ENCODE data around the gene UGCG.
"Not testable (repeated sequence)": the region's sequence is repeated elsewhere in the genome, so short reads cannot be mapped to it uniquely, and the experiment has no call there.

Gene UGCG

DNA sequence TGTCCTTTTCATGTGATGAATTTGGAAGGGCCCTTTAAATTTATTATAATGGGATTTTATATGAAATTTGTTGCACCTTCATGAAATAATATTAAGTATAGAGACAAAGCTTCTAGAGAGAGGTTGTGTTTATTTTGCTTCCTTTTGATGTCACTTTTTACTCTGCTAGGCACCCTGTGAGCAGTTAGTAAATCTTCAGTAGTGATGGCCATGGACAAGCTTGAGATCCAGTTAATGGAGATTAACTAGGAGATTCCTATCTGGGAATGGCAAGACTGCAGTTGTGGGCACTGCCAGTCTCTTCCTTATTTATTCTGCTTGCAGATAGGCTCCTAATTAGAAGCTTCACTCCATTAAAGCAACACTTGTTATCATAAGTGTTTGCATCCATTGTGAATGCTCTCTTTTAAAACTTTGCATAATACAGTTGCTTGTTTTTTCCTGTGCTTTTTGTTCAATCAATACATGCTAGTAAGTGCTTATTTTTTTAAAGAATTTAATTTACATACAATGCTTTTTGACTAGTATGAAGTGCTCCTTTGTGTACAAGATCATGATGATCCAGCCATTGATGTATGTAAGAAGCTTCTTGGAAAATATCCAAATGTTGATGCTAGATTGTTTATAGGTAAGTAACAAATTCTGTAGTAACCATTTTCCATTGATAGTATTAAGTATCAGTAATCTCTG is 25.9 kb downstream of the UGCG start:
- DNase-seq, result no peak

DNA sequence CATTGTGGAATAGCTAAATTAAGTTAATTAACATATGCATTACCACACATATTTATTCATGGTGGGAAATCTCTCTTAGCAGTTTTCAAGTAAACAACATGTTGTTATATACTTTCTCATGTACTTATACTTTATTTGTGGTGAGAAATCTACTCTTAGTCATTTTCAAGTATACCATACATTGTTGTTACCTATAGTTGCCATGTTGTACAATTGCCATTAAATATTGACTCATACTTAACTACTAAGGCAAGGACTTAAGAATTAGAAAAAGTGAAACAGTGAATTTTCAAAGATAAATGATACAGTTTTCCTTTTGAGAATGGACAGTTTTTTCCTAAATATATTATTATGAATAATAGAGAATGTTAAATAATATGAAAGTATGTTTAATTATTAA is 27.7 kb downstream of the UGCG start:
- no peak for DNase-seq

DNA sequence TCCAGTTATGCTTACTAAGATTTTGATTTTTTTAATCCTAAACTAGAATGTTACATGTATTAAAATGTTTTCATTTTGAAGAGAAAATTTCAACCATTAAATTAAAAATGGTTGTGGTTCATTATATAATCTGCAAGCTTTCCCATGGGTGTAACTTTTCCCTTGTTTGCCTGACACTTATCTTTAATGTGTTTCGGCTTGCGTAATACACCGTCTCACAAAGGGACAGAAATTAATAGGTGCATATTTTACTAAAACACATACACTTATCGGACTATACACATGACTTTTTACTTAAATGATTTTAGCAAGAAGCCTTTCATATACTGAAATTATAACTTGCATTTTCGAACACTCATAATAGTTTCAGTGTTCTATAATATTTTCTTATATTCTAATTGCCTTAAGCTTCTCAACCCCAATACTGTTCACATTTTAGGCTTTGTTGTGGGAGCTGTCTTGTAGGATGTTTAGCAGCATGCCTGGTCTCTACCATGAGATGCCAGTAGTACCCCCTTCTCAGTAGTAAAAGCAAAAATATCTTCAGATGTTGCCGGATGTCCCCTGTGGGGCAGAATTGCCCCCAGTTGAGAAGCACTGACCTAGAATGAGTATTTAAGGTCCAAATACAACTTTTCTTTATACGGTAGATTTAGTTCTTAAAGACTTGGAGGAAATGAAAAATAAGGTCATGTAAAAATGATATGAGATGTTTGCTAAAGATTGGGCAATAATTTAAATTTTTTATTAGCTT is 28.6 kb downstream of the UGCG start:
- no peak for DNase-seq

DNA sequence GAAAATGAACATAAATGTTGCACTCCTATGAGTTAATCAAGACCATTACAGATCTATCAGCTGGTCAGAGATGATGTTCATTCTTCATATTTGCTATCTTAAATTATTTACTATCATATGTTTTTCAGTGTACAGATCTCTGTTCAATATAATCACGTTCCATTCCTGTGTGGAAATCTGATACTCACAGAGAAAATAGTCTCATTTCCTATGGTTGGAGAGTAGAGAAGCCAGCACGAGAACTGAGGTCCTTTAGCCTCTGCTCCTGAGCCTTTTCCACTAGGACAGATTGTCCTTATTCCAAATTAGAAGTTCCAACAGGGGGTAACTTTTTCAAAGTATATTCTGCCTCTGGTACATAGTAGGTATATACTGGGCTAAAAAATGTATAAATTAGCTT is 29.2 kb downstream of the UGCG start:
- DNase-seq, result no peak

DNA sequence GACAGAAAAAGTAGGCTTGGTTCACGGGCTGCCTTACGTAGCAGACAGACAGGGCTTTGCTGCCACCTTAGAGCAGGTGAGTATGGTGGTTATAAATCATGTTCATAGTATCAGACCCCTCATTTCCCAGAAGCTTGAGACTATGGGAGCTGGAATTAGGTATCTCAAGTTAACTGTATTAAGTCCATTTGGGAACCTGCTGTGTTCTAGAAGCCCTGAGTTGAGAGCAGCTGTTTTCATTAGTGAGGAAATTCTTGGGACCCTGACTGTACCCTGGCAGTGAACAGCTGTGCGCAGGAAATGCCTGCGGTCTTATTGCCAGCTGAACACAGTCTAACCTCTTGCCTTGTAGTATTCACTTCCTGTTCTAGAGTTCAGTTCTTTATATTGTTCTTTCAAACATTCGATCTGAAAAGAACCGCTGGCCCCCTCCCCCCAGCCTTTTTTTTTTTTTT is 29.8 kb downstream of the UGCG start:
- DNase-seq, result no peak

DNA sequence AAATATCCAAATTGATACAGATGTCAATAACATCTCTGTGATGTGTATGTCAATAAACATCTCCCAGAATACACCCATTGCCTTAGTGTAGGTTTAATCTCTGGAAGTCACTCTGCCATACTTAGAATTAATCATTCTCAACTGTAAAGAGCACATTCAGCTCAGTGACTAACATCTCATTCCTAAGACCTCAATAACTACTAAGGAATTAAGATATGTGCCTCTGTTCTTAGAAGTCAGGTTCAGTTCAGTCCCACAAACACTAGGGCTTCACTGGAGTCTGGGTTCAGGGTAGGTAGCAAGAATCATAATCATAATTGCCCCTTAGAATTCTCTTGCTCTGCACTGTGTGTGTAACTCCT is 31.7 kb downstream of the UGCG start:
- DNase-seq, result no peak

DNA sequence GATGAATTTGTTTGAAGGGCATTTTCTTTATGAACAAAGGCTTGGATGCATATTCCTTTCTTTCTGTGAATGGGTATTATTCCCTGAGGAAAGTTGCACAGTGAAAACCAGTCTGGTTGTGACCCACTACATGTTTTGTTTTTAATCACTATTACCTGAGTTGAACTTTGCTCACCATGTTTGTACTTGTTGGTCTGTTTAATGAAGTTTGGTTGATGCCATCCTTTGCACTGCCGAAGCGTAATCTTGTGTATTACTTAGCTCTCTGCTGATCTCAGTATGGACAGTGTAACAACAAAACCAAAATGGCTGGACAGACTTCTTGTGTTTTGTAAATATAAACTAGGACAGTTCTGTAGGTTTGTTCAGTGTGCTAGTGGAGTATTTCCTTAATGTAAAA is 38.1 kb downstream of the UGCG start:
- no peak for DNase-seq

DNA sequence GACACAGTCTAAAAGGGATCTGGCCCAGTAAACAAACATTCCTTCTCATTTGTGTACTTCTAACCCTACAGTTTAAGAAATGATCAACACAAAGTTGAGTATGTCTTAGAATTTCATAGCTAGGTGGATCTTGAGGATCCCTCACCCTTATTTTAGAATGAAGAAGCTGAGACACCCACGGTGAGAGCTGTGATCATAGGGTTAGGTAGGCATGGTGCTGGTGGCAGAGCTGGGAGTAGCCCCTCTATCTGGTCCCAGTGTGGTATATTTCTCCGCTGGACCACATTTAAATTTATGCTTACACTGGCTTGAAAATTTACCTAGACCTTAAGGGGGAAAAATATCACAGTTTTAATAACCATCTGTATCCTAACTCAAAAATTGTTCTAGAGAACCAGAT is 39.8 kb downstream of the UGCG start:
- no peak for DNase-seq

DNA sequence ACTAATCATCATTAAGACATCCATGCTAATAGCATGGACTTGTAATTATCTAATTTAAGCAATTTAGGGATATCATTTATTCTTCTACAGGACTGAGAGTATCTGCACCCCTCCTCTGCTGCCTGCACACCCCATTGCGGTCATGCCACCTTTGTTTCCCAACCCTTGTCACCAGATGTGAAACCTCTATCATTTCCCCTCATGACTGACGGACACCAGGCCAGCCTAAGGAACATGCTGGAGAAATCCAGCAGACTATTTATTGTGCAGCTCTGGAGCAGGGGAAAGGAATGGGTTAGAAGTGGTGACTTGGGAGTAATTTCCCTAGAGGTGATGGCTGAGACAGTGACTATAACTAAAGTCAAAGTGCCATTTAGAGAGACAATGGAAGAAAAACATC is 40.7 kb downstream of the UGCG start:
- DNase-seq, result no peak

DNA sequence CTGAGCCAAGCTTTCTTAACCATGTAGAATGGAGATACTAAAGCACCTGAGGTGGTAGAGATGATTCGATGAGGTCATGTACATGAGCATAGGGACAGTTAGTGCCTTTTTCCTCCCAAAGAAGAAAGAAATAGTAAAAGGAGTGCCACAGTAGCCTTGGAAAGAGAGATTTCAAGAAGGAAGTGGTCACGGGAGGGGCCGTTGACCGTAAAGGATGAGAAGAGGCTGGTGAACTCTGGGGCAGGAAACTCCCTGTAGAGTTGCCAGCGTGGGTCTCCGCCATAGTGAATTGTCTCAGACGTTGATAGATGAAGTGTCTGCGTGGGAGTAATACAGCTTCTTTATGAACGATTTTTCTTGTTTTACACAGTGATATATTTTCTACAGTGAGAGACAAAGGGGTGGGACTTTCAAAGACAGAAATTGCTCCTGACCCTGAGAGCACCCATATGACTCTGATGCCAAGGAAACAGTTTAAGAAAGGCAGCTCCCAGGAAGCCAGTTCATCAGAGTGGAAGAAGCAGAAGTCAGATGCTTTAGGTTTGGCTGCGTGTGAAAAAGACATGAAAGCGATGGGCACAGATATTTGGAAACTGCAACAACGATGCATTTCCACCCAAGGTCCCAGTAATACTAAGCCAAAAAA is 41.3 kb downstream of the UGCG start:
- no peak for DNase-seq

DNA sequence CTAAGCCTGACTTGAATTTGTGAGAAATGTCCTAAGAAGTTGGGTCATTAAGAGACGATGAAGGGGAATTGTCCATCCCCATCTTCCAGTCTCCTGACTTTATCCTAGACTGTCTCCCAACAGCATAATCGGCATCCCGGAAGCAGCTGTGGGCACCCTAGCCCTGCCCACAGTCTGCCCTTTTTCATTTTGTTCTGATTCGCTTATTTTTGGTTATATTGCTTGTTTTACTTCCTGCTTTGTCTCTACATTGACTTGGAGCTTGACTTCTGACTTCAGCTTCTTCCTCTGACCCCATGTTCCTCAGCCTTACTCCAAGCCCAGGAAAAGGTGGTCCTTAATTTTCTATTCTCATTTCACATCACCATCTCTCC is 41.8 kb downstream of the UGCG start:
- DNase-seq, result no peak

DNA sequence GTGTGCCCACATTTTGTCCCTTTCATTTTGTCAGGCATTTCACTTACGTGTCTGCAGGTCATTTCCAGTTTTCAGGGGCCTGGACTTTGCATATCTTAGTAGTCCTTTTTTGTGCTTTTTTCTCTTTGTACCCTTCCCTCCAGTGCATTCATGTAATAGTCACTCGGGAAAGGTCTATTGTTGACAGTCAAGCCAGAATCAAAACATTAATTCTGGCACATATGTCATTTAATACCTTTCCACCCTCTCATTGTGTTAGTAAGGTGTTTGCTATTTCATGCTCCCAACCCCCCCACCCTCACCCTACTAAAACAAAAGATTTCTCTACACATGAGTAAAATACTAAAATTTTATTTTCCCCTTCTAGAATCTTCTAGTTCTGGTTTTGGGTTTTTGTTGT is 42.7 kb downstream of the UGCG start:
- DNase-seq, result no peak

DNA sequence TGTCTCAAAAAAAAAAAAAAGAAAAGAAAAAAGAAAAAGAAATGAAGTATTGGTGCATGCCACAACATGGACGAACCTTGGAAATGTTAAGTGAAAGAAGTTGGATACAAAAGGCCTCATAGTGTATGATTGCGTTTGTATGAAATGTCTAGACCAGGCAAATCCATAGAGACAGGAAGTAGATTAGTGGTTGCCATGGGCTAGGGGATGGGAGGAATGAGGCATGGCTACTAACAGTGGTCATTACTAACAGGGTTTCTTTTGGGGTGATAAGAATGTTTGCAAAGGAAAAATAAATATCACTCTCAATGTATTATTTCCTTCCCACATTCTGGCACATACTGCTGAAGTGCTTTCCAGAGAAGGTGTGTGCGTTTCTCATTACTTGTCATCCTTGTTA is 44.1 kb downstream of the UGCG start:
- no peak for DNase-seq

DNA sequence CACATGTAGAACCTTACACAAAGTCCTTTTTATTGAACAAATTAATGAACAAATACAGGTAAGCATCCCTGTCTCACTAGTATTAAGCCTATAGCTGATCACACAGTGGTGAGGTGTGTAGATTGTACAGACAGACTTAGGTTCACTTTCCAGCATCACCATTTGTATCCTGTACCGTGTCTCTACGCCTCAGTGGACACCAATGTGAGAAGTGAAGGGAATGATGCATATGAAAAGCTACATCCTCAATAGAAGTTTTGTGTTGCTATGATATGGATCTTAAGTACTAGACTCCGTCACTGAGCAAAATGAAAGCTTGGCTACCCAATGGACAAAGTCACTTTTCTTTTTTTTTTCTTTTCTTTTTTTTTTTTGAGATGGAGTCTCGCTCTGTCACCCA is 46.6 kb downstream of the UGCG start:
- no peak for DNase-seq

DNA sequence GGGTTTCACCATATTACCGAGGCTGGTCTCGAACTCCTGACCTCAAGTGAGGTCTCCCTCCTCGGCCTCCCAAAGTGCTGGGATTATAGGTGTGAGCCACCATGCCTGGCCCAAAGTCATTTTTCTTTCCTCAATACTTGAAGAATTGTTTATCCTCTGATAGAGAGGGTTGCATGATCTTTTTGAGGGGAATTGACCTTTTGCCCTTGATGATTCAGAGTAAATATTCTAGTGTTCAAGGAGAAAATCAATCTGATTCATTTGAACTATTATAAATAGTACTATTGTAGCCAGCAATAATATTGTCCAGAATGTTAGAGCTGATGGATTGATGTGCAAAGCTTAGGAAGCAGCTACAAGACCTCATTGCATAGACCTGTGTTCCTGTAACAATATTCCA is 47.1 kb downstream of the UGCG start:
- no peak for DNase-seq

DNA sequence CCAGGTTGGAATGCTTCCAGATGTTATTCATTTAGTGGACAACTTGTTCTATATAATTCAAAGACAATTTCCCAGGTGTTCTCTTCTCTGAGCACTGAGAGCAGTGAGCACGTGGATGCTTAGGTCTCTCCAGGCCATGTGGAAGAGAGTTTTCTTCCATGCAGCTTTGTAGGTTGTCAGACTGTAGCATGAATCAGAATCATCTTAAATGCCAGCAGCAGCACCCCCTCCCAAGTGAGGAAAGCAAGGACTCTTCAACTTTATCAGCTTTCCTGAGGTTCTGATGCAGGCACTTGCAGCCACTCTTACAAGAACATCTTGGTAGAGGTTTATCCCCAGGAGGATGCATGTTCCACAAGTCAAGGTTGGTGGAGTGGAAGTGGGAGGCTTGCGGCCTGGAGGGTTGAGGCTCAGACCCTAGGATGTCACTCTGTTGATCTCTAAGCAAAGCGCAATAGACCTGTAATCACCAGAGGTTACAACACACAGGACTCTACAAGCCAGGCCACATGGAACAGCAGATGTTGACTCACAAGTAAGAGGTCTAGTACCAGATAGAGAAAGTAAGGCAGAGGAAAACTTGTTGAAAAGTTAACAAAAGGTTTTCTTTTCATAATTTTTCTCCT is 47.7 kb downstream of the UGCG start:
- no peak for DNase-seq

DNA sequence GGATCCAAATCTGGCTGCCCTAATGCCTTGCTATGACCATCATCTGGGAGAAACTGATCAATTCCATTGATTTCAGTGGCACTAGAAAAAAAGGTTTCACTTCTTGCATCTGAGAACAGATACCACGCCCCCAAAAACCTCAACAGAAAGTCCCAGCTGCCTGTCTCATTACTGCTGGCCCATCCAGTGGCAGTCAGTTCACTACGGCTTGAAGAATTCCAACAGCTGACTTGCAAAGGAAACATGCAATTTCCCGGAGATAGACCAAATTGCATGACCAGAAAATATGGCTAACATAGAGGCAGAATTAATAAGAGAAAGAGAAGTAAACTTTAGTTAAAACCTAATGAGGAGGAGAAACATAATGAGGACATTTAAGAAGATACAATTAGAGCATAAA is 48.6 kb downstream of the UGCG start:
- DNase-seq, result no peak

DNA sequence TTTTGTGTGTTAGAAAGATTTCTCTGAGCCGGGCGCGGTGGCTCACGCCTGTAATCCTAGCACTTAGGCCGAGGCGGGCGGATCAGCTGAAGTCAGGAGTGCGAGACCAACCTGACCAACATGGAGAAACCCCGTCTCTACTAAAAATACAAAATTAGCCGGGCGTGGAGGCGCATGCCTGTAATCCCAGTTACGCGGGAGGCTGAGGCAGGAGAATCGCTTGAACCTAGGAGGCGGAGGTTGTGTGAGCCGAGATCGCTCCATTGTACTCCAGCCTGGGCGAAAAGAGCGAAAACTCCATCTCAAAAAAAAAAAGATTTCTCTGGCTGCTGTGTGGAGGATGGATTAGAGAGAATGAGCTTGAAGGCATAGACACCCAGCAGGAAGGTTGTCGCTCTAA is 51.5 kb downstream of the UGCG start:
- not testable (repeated sequence) for DNase-seq

DNA sequence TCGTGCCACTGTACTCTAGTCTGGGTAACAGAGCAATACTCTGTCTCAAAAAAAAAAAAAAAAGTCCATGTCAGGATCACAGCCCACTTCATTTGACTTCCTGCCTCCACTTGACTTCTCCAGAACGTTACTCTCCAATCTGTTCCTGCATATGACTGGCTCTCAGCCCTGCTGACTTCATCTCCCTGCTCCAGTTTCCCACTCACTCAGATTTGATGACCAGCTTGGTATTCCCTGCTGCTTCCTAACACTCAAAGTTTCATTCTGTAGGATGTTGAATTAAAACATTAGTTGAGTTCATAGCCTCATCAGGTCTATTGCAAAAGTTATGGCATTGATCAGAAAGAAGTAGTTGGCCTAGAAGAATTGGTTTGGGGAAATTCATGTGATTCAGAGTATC is 52.3 kb downstream of the UGCG start:
- DNase-seq, result no peak

DNA sequence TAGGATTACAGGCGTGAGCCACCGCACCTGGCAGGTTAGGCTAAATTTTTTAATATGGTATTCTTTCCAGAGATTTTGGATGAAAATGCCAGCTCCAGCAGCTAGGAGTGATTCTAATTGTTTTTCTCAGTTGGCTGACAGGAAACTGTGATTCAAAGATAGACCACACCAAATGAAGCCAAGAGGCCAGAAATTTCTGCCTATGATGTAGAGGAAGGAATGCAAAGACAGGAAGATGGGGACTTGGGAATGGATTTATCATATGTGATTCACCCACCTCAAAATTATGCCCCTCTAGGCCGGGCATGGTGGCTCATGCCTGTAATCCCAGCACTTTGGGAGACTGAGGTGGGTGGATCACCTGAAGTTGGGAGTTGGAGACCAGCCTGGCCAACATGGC is 53.3 kb downstream of the UGCG start:
- no peak for DNase-seq

DNA sequence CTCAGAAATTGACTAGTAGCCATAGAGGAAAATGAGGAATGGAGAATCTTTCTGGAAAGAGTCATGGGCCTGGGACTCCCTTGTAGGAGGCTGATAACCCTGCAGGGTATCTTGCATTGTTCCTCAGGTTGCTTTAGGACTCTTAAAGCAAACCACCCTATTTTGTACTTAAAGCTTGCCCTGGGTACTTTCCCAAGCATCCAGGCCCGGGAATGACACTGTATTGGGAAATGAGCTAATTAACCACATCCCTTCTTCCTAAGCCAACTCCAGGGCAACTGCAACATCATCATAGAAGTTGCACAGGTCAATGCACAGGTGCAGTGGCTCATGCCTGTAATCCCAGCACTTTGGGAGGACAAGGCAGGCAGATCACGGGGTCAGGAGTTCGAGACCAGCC is 55.9 kb downstream of the UGCG start:
- no peak for DNase-seq

DNA sequence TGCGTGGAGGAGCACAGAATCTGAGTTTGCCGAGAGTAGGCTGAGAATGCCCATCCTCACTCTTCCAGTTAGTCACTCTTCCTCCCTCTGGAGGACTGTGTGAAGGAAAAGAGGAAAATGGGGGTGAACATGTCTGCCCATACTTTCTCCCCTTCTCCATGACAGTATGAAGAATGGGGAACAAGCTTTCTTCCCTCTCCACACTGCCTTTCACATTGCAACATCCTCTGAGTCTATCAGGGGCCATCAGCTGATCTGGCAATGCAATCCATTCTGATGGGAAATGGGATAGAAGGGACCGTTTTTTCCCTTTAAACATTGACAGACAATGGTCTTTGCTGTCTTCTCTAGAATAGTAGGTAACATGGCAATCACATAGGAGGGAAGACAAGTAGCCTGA is 56.8 kb downstream of the UGCG start:
- DNase-seq, result no peak

DNA sequence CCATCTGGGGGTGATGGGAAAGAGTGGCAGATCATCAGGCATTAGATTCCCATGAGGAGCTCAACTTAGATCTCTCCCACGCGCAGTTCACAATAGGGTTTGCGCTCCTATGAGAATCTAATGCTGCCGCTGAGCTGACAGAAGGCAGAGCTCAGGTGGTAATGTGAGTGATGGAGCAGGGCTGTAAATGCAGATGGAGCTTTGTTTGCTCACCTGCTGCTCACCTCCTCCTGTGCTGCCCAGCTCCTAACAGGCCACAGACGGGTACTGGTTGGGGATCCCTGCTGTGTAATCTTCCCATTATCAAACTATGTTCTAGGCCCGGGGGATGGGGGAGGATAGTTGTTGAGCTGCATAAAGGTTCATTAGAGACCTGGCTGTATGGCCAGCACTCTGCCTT is 58.4 kb downstream of the UGCG start:
- no peak for DNase-seq
